ENCODE results near the gene PHF21B. TPM values are rescaled to one million over a fixed set of nuclear protein-coding genes. Genes with fewer than 3 reads are reported as not detected.
"Not testable (repeated sequence)": the region's sequence is repeated elsewhere in the genome, so short reads cannot be mapped to it uniquely, and the experiment has no call there.

The PHF21B gene
- total RNA-seq, 2 donors from 2014 or later, result 0.71 to 0.76 TPM

DNA sequence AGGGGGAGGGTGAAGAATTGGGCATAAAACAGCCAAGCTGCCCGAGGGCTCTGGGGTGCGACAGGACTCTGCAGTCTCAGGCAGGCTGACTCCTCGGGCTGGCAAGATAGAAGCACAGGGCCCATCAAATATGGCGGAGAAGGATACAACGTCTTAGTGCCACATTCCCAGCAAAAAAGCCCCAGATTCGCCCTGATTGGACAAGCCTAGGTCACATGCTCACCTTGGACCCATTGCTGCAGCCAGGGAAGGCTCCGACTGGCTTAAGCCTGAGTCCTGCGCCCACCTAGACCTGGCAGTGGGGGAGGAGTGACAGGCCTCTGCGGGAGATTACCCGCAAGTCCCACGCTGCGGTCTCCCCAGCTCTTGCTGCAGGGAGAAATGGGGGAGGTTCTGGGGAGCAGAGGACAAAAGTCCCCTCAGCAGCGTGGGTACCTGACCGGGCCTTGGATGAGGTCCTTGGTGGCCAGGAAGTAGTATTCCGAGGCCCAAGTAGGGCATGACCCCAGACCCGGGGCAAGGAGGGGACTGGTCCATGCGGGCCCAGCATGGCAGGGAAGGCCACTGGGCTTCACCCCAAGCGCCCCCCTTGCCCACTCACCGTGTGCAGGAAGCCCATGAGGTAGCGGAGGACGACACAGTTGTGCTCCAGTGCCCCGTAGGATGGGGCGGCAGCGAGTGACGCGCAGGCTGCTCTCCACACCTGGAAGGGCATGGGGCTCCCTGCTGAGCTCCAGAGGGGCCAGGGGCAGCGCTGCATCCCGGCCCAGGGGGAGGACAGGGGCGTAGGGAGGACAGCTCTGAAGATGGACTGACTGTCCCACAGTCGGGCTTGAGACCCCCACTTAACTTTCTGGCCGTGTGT, 144.4 kb downstream of the PHF21B start:
- ATAC-seq (no peak), DNase-seq (no peak)
- intact Hi-C loops (cut with DNase I), result no loop called here

GRCh38 chr22:44862981-44863860, 146.6 kb downstream of the PHF21B start:
- DNase-seq (no peak), ATAC-seq (no peak)
- intact Hi-C loops (cut with DNase I), result no loop called here

GRCh38 chr22:44862281-44862680, 147.5 kb downstream of the PHF21B start:
- intact Hi-C loops (cut with DNase I), result no loop called here
- no peak for ATAC-seq
- DNase-seq, result no peak

- DNase-seq (no peak), ATAC-seq (no peak)
- intact Hi-C loops (cut with DNase I), result no loop called here
These were observed 148.6 kb downstream of the PHF21B start for GRCh38 chr22:44861245-44861644.

DNA sequence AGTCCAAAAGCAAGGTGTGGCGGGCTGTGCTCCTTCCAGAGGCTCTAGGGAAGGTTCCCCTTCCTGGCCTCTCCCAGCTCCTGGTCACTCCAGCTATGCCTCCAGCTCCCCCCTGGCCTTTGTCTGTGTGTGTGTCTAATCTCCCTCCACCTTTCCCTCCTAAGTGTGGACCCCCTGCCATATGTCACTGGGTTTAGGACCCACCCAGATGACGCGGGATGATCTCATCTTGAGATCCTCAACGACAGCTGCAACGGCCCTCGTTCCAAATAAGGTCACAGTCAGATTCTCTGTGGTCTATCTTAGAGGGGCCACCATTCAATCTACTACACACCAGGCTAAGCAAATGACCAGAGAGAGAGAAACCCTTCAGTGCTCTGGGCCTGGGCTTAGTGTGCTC, 149.5 kb downstream of the PHF21B start:
- DNase-seq (no peak), ATAC-seq (no peak)
- intact Hi-C loops (cut with DNase I), result no loop called here

DNA sequence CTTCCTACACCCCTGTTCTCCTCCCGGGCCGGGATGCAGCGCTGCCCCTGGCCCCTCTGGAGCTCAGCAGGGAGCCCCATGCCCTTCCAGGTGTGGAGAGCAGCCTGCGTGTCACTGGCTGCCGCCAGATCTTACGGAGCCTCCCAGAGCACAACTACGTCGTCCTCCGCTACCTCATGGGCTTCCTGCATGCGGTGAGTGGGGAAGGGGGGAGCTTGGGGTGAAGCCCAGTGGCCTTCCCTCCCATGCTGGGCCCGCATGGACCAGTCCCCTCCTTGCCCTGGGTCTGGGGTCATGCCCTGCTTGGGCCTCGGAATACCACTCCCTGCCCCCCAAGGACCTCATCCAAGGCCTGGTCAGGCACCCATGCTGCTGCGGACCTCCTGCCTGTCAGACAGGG, 150.2 kb downstream of the PHF21B start:
- DNase-seq (no peak), ATAC-seq (no peak)
- intact Hi-C loops (cut with DNase I), result no loop called here

DNA sequence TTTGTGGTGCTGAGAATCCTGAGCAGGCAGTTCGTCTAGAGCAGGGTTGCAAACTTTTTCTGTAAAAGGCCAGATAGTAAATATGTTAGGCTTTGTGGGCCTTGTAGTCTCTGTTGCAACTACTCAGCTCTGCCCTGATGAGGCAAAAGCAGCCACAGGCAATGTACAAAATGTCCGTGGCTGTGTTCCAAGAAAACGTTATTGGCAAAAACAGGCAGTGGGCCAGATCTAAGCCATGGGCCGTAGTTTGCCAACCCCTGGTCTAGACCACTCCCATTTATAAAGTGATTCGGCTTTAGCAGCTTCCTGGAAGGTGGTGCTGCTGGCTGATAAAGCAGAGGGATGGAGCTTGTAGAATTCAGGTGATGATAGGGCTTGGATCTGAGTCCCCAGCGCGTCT, 151.0 kb downstream of the PHF21B start:
- DNase-seq; intact Hi-C loops (cut with DNase I): not testable (repeated sequence)
- peak; percentile 15 to 52 for ATAC-seq

GRCh38 chr22:44855855-44856254, 153.9 kb downstream of the PHF21B start:
- DNase-seq (no peak), ATAC-seq (no peak)
- intact Hi-C loops (cut with DNase I), result no loop called here

GRCh38 chr22:44854641-44855040, 155.2 kb downstream of the PHF21B start:
- intact Hi-C loops (cut with DNase I); ATAC-seq; DNase-seq: not testable (repeated sequence)

DNA sequence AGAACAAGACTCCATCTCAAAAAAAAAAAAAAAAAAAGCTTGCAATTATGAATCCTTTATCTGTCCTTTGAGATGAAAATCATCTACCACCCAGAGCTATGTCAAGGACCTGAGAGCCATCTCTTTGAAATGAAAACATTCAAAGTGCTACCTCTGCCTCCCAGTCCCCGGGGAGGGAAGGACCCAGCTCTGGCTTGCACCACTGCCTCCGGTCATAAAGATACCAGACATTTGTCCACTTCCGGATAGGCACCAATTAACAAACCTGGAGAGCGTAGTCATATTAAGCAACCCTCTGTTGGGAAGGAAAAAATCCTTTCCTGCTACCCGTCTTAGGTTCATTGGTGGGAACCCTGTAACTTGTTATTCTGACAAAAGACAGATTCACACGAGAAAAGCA, 158.9 kb downstream of the PHF21B start:
- ATAC-seq, result no peak
- no peak for DNase-seq
- intact Hi-C loops (cut with DNase I), result no loop called here

- no peak for ATAC-seq
- intact Hi-C loops (cut with DNase I), result no loop called here
- DNase-seq, result no peak
These were observed 160.9 kb downstream of the PHF21B start for GRCh38 chr22:44848791-44849420.

DNA sequence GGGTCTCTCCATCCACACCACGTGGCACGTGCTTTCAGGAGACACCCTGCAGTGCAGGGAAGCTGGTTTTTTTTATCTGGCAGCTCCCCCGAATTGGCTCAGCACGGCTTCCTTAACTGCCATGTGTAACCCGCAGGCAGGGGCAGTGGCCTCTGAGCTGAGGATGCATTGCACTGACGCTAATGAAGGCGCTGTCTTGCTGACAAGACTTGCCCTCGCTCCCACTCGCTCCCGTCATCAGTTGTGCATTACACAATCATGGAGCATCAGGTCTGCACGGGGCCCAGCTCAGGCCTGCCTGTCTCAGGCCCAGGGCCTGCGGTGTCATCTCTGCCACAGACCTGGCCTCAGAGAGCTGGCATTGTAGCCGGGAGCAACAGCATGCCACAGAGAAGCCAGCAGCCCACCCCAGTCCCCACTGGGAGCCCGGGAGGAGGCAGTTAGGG, 161.5 kb downstream of the PHF21B start:
- intact Hi-C loops (cut with DNase I), result no loop called here
- DNase-seq (no peak), ATAC-seq (no peak)

- ATAC-seq (no peak), DNase-seq (no peak)
- intact Hi-C loops (cut with DNase I), result no loop called here
These were observed 161.9 kb downstream of the PHF21B start for GRCh38 chr22:44847892-44848291.

DNA sequence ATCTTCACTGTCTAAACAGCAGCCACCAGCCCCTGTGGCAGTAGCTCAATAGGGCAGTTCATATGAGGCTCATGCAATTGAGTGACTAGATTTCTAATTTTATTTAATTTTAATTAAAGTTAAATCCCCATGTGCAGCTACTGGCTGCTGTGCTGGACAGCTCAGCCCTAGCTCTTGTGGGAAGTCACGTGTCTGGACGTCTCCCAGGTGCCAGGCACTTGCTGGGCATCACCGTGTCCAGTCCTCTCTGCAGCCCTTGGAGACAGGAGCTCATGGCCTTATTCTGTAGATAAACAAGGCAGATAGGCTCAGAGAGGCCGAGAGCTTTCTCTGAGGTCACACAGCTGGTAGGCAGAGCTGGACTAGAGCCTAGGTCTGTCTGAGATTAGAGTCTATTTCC, 162.4 kb downstream of the PHF21B start:
- DNase-seq (no peak), ATAC-seq (no peak)
- intact Hi-C loops (cut with DNase I), result no loop called here

DNA sequence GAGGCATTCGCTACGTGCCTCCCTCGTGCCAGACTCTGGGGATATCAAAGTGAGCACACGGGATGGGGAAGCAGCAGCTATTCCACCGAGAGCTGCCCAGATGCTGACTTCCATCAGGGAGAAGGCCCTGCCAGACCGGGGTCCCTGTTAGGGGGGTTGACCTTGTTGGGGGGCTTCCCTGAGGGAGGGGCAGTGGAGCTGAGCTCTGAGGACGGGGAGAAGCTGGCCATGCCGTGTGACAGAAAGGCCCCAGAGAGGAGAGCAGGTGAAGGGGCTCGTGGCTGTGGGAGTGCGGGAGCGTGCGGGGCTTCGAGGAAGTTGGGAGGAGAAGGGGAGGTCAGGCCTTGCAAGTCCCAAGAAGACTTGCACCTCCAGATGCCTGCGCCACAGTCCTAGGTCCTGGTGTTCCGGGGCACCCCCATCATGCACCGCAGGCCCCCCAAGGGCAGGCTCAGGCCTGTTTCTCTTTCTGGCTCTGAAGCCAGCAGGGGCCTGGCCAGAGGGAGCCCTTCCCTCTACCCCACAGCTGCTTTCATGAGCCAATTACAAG, 163.0 kb downstream of the PHF21B start:
- ATAC-seq, result no peak
- intact Hi-C loops (cut with DNase I), result no loop called here
- no peak for DNase-seq

GRCh38 chr22:44845796-44846720, 163.7 kb downstream of the PHF21B start:
- intact Hi-C loops (cut with DNase I), result no loop called here
- no peak for ATAC-seq
- DNase-seq, result no peak

DNA sequence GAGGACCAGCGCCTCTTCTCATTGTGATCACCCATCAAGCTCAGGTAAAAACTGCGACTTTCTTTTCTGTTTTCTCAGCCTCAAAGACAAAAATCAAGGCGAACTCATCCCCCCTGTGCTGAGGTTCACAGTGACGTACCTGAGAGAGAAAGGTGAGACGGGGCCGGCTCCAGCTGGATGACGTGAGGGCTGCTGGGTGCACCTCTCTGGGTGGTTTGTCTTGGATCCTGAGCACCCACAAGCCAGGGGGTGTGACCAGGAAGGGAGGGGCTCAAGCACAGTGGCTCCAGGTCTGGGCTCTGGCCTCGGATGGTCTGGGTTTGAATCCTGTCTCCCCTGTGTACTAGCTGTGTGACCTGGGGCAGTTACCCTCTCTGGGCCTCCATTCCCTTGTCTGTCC, 164.6 kb downstream of the PHF21B start:
- ATAC-seq (no peak), DNase-seq (no peak)
- intact Hi-C loops (cut with DNase I), result no loop called here

- intact Hi-C loops (cut with DNase I), result no loop called here
- DNase-seq (no peak), ATAC-seq (no peak)
These were observed 167.4 kb downstream of the PHF21B start for GRCh38 chr22:44842417-44842816.

Measured in left cardiac atrium (tissue), 4 donors.